ENCODE results near the gene PTPRD. TPM values are rescaled to one million over a fixed set of nuclear protein-coding genes. Genes with fewer than 3 reads are reported as not detected.

The PTPRD gene
- total and polyA plus RNA-seq, 2 experiments from 2014 or later = 11.5 to 58.0 TPM

DNA sequence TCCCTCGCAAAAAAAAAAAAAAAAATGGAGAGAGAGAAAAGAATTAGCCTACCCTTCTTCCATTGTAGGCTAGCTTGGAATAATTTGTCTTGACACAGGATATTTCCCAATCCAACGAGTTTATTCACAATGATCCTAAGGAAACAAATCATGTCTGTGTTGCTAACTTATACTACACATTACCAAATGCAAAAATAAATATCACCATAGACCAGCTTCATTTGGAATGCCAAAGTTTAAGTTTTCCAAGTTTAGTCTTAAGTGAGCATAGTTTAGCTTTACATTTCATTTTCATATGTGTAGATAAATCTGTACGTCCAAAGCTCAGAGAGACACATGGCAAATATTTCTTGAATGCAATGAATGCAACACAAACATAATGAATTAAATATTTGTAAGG is 1707.1 kb downstream of the PTPRD start:
- H3K27me3 ChIP-seq (ENCODE audit: insufficient read depth) = no peaks in the 10 kb centered on the region
- DNase-seq (ENCODE audit: low spot score) = no peak
- no peak for ATAC-seq
- Mint-ChIP-seq H3K9me3 (no peaks in the 10 kb centered on the region), H3K27ac (no peak overlapping the region), H3K27me3 (ENCODE audit: insufficient read depth, low read depth, poor library complexity) (no peaks in the 10 kb centered on the region), H3K4me3 (no peak overlapping the region), H3K4me1 (no peaks in the 10 kb centered on the region), H3K36me3 (ENCODE audit: low read depth) (no peaks in the 10 kb centered on the region)
- no peak overlapping the region for H3K4me3 ChIP-seq
- no peak overlapping the region for H3K27ac ChIP-seq (ENCODE audit: low read depth)
- no peaks in the 10 kb centered on the region for H3K4me1 ChIP-seq (ENCODE audit: insufficient read depth)
- H2AFZ ChIP-seq = no peak overlapping the region
- H4K20me1 ChIP-seq (replicated peaks; ENCODE audit: insufficient read depth) = no peaks in the 10 kb centered on the region
- no peaks in the 10 kb centered on the region for H3F3A ChIP-seq (replicated peaks; ENCODE audit: low read depth)
- H3K36me3 ChIP-seq (ENCODE audit: insufficient read depth) = no peaks in the 10 kb centered on the region
- no peaks in the 10 kb centered on the region for H3K79me2 ChIP-seq (replicated peaks; ENCODE audit: insufficient read depth)
- no peaks in the 10 kb centered on the region for H3K9me2 ChIP-seq (ENCODE audit: insufficient read depth)
- TF ChIP-seq, protein P1, sequence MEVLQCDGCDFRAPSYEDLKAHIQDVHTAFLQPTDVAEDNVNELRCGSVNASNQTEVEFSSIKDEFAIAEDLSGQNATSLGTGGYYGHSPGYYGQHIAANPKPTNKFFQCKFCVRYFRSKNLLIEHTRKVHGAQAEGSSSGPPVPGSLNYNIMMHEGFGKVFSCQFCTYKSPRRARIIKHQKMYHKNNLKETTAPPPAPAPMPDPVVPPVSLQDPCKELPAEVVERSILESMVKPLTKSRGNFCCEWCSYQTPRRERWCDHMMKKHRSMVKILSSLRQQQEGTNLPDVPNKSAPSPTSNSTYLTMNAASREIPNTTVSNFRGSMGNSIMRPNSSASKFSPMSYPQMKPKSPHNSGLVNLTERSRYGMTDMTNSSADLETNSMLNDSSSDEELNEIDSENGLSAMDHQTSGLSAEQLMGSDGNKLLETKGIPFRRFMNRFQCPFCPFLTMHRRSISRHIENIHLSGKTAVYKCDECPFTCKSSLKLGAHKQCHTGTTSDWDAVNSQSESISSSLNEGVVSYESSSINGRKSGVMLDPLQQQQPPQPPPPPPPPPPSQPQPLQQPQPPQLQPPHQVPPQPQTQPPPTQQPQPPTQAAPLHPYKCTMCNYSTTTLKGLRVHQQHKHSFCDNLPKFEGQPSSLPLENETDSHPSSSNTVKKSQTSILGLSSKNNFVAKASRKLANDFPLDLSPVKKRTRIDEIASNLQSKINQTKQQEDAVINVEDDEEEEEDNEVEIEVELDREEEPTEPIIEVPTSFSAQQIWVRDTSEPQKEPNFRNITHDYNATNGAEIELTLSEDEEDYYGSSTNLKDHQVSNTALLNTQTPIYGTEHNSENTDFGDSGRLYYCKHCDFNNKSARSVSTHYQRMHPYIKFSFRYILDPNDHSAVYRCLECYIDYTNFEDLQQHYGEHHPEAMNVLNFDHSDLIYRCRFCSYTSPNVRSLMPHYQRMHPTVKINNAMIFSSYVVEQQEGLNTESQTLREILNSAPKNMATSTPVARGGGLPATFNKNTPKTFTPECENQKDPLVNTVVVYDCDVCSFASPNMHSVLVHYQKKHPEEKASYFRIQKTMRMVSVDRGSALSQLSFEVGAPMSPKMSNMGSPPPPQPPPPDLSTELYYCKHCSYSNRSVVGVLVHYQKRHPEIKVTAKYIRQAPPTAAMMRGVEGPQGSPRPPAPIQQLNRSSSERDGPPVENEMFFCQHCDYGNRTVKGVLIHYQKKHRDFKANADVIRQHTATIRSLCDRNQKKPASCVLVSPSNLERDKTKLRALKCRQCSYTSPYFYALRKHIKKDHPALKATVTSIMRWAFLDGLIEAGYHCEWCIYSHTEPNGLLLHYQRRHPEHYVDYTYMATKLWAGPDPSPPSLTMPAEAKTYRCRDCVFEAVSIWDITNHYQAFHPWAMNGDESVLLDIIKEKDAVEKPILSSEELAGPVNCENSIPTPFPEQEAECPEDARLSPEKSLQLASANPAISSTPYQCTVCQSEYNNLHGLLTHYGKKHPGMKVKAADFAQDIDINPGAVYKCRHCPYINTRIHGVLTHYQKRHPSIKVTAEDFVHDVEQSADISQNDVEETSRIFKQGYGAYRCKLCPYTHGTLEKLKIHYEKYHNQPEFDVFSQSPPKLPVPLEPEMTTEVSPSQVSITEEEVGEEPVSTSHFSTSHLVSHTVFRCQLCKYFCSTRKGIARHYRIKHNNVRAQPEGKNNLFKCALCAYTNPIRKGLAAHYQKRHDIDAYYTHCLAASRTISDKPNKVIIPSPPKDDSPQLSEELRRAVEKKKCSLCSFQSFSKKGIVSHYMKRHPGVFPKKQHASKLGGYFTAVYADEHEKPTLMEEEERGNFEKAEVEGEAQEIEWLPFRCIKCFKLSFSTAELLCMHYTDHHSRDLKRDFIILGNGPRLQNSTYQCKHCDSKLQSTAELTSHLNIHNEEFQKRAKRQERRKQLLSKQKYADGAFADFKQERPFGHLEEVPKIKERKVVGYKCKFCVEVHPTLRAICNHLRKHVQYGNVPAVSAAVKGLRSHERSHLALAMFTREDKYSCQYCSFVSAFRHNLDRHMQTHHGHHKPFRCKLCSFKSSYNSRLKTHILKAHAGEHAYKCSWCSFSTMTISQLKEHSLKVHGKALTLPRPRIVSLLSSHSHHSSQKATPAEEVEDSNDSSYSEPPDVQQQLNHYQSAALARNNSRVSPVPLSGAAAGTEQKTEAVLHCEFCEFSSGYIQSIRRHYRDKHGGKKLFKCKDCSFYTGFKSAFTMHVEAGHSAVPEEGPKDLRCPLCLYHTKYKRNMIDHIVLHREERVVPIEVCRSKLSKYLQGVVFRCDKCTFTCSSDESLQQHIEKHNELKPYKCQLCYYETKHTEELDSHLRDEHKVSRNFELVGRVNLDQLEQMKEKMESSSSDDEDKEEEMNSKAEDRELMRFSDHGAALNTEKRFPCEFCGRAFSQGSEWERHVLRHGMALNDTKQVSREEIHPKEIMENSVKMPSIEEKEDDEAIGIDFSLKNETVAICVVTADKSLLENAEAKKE (CRISPR knock-in tag; IDR thresholded peaks at IDR 0.05) = no peak
- TF ChIP-seq POLR2AphosphoS5 (IDR thresholded peaks at IDR 0.05; ENCODE audit: low read depth) = no peak
- no peak for TF ChIP-seq EZH2phosphoT487 (IDR thresholded peaks at IDR 0.05; ENCODE audit: unreplicated experiment)
- no peak for TF ChIP-seq JUNB (IDR thresholded peaks at IDR 0.05; ENCODE audit: unreplicated experiment)
- TF ChIP-seq ZNF114 (CRISPR knock-in tag; IDR thresholded peaks at IDR 0.05) = no peak
- no peak for TF ChIP-seq NANOG (IDR thresholded peaks at IDR 0.05; ENCODE audit: borderline replicate concordance)
- TF ChIP-seq, protein P2, sequence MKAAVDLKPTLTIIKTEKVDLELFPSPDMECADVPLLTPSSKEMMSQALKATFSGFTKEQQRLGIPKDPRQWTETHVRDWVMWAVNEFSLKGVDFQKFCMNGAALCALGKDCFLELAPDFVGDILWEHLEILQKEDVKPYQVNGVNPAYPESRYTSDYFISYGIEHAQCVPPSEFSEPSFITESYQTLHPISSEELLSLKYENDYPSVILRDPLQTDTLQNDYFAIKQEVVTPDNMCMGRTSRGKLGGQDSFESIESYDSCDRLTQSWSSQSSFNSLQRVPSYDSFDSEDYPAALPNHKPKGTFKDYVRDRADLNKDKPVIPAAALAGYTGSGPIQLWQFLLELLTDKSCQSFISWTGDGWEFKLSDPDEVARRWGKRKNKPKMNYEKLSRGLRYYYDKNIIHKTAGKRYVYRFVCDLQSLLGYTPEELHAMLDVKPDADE (IDR thresholded peaks at IDR 0.05) = no peak
- TF ChIP-seq ZNF331 (CRISPR knock-in tag; IDR thresholded peaks at IDR 0.05; ENCODE audit: low read depth) = no peak
- no peak for TF ChIP-seq CREB1 (CRISPR knock-in tag; IDR thresholded peaks at IDR 0.05; ENCODE audit: low read depth)
- TF ChIP-seq, protein P3, sequence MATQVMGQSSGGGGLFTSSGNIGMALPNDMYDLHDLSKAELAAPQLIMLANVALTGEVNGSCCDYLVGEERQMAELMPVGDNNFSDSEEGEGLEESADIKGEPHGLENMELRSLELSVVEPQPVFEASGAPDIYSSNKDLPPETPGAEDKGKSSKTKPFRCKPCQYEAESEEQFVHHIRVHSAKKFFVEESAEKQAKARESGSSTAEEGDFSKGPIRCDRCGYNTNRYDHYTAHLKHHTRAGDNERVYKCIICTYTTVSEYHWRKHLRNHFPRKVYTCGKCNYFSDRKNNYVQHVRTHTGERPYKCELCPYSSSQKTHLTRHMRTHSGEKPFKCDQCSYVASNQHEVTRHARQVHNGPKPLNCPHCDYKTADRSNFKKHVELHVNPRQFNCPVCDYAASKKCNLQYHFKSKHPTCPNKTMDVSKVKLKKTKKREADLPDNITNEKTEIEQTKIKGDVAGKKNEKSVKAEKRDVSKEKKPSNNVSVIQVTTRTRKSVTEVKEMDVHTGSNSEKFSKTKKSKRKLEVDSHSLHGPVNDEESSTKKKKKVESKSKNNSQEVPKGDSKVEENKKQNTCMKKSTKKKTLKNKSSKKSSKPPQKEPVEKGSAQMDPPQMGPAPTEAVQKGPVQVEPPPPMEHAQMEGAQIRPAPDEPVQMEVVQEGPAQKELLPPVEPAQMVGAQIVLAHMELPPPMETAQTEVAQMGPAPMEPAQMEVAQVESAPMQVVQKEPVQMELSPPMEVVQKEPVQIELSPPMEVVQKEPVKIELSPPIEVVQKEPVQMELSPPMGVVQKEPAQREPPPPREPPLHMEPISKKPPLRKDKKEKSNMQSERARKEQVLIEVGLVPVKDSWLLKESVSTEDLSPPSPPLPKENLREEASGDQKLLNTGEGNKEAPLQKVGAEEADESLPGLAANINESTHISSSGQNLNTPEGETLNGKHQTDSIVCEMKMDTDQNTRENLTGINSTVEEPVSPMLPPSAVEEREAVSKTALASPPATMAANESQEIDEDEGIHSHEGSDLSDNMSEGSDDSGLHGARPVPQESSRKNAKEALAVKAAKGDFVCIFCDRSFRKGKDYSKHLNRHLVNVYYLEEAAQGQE (IDR thresholded peaks at IDR 0.05; ENCODE audit: unreplicated experiment) = no peak
- TF ChIP-seq, protein P4, sequence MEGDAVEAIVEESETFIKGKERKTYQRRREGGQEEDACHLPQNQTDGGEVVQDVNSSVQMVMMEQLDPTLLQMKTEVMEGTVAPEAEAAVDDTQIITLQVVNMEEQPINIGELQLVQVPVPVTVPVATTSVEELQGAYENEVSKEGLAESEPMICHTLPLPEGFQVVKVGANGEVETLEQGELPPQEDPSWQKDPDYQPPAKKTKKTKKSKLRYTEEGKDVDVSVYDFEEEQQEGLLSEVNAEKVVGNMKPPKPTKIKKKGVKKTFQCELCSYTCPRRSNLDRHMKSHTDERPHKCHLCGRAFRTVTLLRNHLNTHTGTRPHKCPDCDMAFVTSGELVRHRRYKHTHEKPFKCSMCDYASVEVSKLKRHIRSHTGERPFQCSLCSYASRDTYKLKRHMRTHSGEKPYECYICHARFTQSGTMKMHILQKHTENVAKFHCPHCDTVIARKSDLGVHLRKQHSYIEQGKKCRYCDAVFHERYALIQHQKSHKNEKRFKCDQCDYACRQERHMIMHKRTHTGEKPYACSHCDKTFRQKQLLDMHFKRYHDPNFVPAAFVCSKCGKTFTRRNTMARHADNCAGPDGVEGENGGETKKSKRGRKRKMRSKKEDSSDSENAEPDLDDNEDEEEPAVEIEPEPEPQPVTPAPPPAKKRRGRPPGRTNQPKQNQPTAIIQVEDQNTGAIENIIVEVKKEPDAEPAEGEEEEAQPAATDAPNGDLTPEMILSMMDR (conservative IDR thresholded peaks at IDR 0.05; ENCODE audit: low read depth in 2 of 2) = no peak
- no peak overlapping the region for H3K4me2 ChIP-seq
